ENCODE results near the gene KLHL3. TPM values are rescaled to one million over a fixed set of nuclear protein-coding genes. Genes with fewer than 3 reads are reported as not detected.

Gene KLHL3
- polyA plus RNA-seq, 1 experiment, result 1.1 TPM

DNA sequence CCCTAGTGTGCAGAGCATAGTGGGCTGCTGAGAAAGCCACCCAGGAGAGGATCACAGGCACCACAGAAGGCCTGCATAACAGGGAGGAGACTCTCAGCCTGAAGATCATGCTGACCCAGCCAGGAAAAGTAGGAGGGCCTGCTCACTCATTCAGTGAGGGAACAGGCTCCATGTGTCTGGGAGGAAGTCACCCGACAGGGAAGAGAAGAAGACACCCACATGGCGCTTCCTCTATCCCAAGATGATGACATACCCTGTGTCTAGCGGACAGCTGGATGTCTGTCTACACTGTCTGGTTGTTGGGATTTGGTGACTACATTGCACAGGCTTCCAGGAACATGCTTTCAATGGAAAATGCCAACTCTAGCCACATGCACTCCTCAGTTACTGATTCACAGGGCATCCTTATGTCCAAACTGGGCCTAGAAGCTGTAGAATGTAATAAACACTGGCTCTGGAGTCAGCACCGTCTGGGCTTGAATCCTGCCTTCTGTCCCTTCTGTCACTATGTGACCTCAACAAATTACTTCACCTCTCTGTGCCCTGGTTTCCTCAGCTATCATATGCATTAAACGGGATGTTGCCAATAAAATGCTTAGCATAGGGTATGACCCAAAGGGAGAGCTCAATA, 47.6 kb downstream of the KLHL3 start:
- no peak for TF ChIP-seq CTCF (IDR thresholded peaks at IDR 0.05; ENCODE audit: insufficient read depth, low read depth, low read length)
- H3K27me3 ChIP-seq (ENCODE audit: control insufficient read depth, insufficient read depth, low read length), result no peaks in the 10 kb centered on the region; the same call in 1 of the 2 replicates
- no peak overlapping the region for H3K4me3 ChIP-seq (ENCODE audit: low read depth, low read length)
- no peaks in the 10 kb centered on the region for H3K36me3 ChIP-seq (ENCODE audit: control insufficient read depth, insufficient read depth, low read length)
- CTCF ChIA-PET, result interaction anchor here (1.2 to 1.8 kb wide), 2 partner anchors 29 to 59 kb away, joined by 3 to 6 read pairs; no protein-coding TSS in a partner anchor
- DNase-seq (ENCODE audit: low read depth), result no peak
- POLR2A ChIA-PET, result no interaction called here

- POLR2A ChIA-PET, result no interaction called here
- H3K4me3 ChIP-seq (ENCODE audit: low read depth, low read length), result no peak overlapping the region
- CTCF ChIA-PET, result interaction anchor here (0.8 to 1.4 kb wide), 3 partner anchors 14 to 67 kb away, joined by 3 read pairs; no protein-coding TSS in a partner anchor
- H3K27me3 ChIP-seq (ENCODE audit: control insufficient read depth, insufficient read depth, low read length), result peaks cover 1% of the 10 kb centered on the region; the same call in 1 of the 2 replicates
- no peaks in the 10 kb centered on the region for H3K36me3 ChIP-seq (ENCODE audit: control insufficient read depth, insufficient read depth, low read length)
- no peak for TF ChIP-seq CTCF (IDR thresholded peaks at IDR 0.05; ENCODE audit: insufficient read depth, low read depth, low read length)
- DNase-seq (ENCODE audit: low read depth), result no peak
Measured at GRCh38 chr5:137684761-137685160, 51.1 kb downstream of the KLHL3 start.

GRCh38 chr5:137681191-137681590, 54.7 kb downstream of the KLHL3 start:
- Histone ChIP-seq H3K27me3 (ENCODE audit: control insufficient read depth, insufficient read depth, low read length) (peaks cover 1% of the 10 kb centered on the region; the same call in 1 of the 2 replicates), H3K4me3 (ENCODE audit: low read depth, low read length) (no peak overlapping the region), H3K36me3 (ENCODE audit: control insufficient read depth, insufficient read depth, low read length) (no peaks in the 10 kb centered on the region)
- no peak for TF ChIP-seq CTCF (IDR thresholded peaks at IDR 0.05; ENCODE audit: insufficient read depth, low read depth, low read length)
- DNase-seq (ENCODE audit: low read depth), result no peak
- ChIA-PET CTCF (no interaction called here), POLR2A (no interaction called here)

GRCh38 chr5:137679910-137680309, 56.0 kb downstream of the KLHL3 start:
- ChIA-PET POLR2A (no interaction called here), CTCF (interaction anchor here (1.6 kb wide), 1 partner anchor 20 kb away, joined by 7 read pairs; no protein-coding TSS in a partner anchor)
- Histone ChIP-seq H3K4me3 (ENCODE audit: low read depth, low read length) (no peak overlapping the region), H3K27me3 (ENCODE audit: control insufficient read depth, insufficient read depth, low read length) (peaks cover 1% of the 10 kb centered on the region; the same call in 1 of the 2 replicates), H3K36me3 (ENCODE audit: control insufficient read depth, insufficient read depth, low read length) (no peaks in the 10 kb centered on the region)
- DNase-seq (ENCODE audit: low read depth), result no peak
- no peak for TF ChIP-seq CTCF (IDR thresholded peaks at IDR 0.05; ENCODE audit: insufficient read depth, low read depth, low read length)

DNA sequence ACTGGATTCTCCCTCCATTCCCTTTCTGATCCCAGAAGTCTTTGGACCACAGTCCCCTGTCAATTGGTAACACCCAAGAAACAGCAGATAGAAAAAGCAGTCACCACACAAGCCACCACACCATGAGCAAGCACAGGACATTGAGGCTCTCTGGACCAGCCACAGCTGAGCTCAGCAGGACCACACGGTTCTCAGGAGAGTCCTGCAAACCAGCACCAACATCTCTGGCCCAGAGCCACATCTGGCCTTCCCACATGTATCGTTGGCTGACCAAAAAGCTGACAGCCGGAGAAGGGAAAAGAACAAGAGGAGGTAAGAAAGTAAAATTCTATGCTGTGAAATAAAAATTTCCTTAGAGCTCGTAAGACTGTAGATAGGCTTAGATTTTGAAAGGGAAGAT, 56.7 kb downstream of the KLHL3 start:
- TF ChIP-seq CTCF (IDR thresholded peaks at IDR 0.05; ENCODE audit: insufficient read depth, low read depth, low read length), result no peak
- ChIA-PET CTCF (interaction anchor here (0.7 to 1.6 kb wide), 2 partner anchors 19 to 342 kb away, joined by 3 to 7 read pairs; no protein-coding TSS in a partner anchor), POLR2A (no interaction called here)
- no peak for DNase-seq (ENCODE audit: low read depth)
- Histone ChIP-seq H3K4me3 (ENCODE audit: low read depth, low read length) (no peak overlapping the region), H3K27me3 (ENCODE audit: control insufficient read depth, insufficient read depth, low read length) (peaks cover 1% of the 10 kb centered on the region; the same call in 1 of the 2 replicates), H3K36me3 (ENCODE audit: control insufficient read depth, insufficient read depth, low read length) (no peaks in the 10 kb centered on the region)

Data from BJ (cell line).